Adrenal gland (tissue), 5 donors: ENCODE data around the gene TPRG1.

Source experiments
- CTCF ChIP-seq, 6 experiments: fragments of 450-650 bp in 4 of 6; fragments of 200-600 bp in 2 of 6; sonication (generic) in 1 of 6; IDR thresholded peaks; 1 replicate in 5 of 6; 2 replicates in 1 of 6; pipeline versions ENCODE4 v1.5.1 to v1.8.0; 2016 to 2021; ENCODE audit warnings: antibody characterized with exemption in 6 of 6, mild to moderate bottlenecking in 2 of 6, moderate library complexity in 1 of 6
- POLR2A ChIP-seq, 2 donors: fragments of 450-650 bp; IDR thresholded peaks; one replicate each; pipeline ENCODE4 v1.6.1; 2017; ENCODE audit warnings: antibody characterized with exemption in 2 of 2, mild to moderate bottlenecking in 2 of 2, moderate library complexity in 1 of 2
- donor health status: DM: no; HTN: no; CAD: no.

- TF ChIP-seq POLR2A (IDR thresholded peaks at IDR 0.05) (no peak), CTCF (IDR thresholded peaks at IDR 0.05) (no peak)
Observed at GRCh38 chr3:189300345-189300744, 128.6 kb downstream of the TPRG1 start.
